Vagina (tissue), 2 donors: ENCODE results near the gene SGF29. TPM values are rescaled to one million over a fixed set of nuclear protein-coding genes. Genes with fewer than 3 reads are reported as not detected.
"Not testable (repeated sequence)": the region's sequence is repeated elsewhere in the genome, so short reads cannot be mapped to it uniquely, and the experiment has no call there.

ENCODE experiments used
- DNase-seq, 2 donors: peaks; one replicate each; pipeline ENCODE4 v3.0.0-alpha.2; 2017; ENCODE audit errors: extremely low spot score in 2 of 2
- H3K27ac ChIP-seq: fragments of 200-600 bp; sonication (generic); one replicate; pipeline ENCODE4 v1.5.1; 2019
- H3K27me3 ChIP-seq: fragments of 200-600 bp; sonication (generic); one replicate; pipeline ENCODE4 v1.5.1; 2019
- H3K36me3 ChIP-seq, 2 donors: fragments of 200-600 bp; sonication (generic); one replicate each; pipeline ENCODE4 v1.5.1; 2017 to 2019
- H3K4me1 ChIP-seq: fragments of 200-600 bp; sonication (generic); one replicate; pipeline ENCODE4 v1.5.1; 2019
- H3K4me3 ChIP-seq, 2 donors: fragments of 200-600 bp; sonication (generic); 1 replicate in 1 of 2; 2 replicates in 1 of 2; pipeline ENCODE4 v1.5.1; 2016 to 2019
- H3K9me3 ChIP-seq: fragments of 200-600 bp; sonication (generic); one replicate; pipeline ENCODE4 v1.5.1; 2019
- POLR2A ChIP-seq, 2 donors: fragments of 450-650 bp; IDR thresholded peaks; one replicate each; pipeline ENCODE4 v1.6.1; 2017; ENCODE audit warnings: antibody characterized with exemption in 2 of 2, mild to moderate bottlenecking in 2 of 2, moderate library complexity in 2 of 2
- POLR2AphosphoS5 ChIP-seq, 2 donors: sonication (generic); formaldehyde crosslinking; IDR thresholded peaks; one replicate each; pipeline ENCODE4 v1.9.0; 2017; ENCODE audit warnings: antibody characterized with exemption in 2 of 2, mild to moderate bottlenecking in 2 of 2, low read depth in 1 of 2; ENCODE audit not compliant: insufficient read depth in 1 of 2
- intact Hi-C: fragments of 100-400 bp; cut with DNase I; formaldehyde crosslinking; loops from one replicate; pipeline ENCODE4 v1.15.1; 2023
- total RNA-seq: library from RNA; depleted of rRNA; stranded (reverse); fragments of >200 nt; gene quantifications from one replicate; pipeline ENCODE4 v1.2.3, GENCODE V29; 2016
- TF ChIP-seq, protein P1 (sequence below), 3 experiments: fragments of 450-650 bp in 2 of 3; fragments of 200-600 bp in 1 of 3; sonication (generic) in 1 of 3; IDR thresholded peaks; one replicate each; pipeline ENCODE4 v1.5.1; 2017 to 2019; ENCODE audit warnings: antibody characterized with exemption in 3 of 3, mild to moderate bottlenecking in 2 of 3, moderate library complexity in 2 of 3

The SGF29 gene
- total RNA-seq, 1 donor from 2014 or later: 16.5 TPM

DNA sequence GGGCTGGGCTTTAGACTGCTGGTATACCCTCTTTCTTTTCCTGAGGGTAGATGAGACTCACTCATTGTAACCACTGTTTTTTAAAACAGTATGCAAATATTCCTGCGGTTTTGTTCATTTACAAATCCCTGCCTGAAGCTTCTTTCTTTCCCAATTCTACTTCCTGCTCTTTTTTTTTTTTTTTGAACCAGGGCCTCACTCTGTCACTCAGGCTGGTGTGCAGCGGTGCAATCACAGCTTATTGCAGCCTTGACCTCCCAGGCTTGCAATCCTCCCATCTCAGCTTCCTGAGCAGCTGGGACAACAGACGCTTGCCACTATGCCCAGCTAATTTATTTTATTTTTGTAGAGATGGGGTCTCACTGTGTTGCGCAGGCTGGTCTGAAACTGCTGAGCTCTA is 64.2 kb downstream of the SGF29 start:
- no peak for DNase-seq
- H3K36me3 ChIP-seq: no peaks in the 10 kb centered on the region
- H3K4me3 ChIP-seq: no peak overlapping the region
- H3K9me3 ChIP-seq: no peaks in the 10 kb centered on the region
- TF ChIP-seq, protein P1, sequence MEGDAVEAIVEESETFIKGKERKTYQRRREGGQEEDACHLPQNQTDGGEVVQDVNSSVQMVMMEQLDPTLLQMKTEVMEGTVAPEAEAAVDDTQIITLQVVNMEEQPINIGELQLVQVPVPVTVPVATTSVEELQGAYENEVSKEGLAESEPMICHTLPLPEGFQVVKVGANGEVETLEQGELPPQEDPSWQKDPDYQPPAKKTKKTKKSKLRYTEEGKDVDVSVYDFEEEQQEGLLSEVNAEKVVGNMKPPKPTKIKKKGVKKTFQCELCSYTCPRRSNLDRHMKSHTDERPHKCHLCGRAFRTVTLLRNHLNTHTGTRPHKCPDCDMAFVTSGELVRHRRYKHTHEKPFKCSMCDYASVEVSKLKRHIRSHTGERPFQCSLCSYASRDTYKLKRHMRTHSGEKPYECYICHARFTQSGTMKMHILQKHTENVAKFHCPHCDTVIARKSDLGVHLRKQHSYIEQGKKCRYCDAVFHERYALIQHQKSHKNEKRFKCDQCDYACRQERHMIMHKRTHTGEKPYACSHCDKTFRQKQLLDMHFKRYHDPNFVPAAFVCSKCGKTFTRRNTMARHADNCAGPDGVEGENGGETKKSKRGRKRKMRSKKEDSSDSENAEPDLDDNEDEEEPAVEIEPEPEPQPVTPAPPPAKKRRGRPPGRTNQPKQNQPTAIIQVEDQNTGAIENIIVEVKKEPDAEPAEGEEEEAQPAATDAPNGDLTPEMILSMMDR (IDR thresholded peaks at IDR 0.05): no peak
- TF ChIP-seq POLR2AphosphoS5 (IDR thresholded peaks at IDR 0.05; ENCODE audit: insufficient read depth in 1 of 2, low read depth in 1 of 2): no peak
- no peak for TF ChIP-seq POLR2A (IDR thresholded peaks at IDR 0.05)
- intact Hi-C loops: no loop called here
- no peaks in the 10 kb centered on the region for H3K27me3 ChIP-seq
- no peak overlapping the region for H3K27ac ChIP-seq
- no peaks in the 10 kb centered on the region for H3K4me1 ChIP-seq

DNA sequence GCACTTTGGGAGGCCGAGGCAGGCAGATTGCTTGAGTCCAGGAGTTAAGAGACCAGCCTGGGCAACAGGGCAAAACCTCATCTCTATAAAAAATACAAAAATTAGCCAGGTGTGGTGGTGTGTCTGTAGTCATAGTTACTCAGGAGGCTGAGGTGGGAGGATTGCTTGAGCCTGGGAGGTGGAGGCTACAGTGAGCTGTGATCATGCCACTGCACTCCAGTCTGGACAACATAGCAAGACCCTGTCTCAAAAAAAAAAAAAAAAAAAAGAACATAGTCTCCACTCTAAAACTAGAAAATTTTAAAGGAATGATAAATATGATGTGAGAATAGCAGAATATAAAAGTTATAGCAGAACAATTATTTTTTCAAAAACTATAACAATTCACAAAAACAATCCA is 66.6 kb downstream of the SGF29 start:
- DNase-seq, intact Hi-C loops, H3K27ac ChIP-seq, H3K36me3 ChIP-seq, H3K27me3 ChIP-seq, H3K4me3 ChIP-seq, H3K9me3 ChIP-seq, H3K4me1 ChIP-seq: not testable (repeated sequence)

DNA sequence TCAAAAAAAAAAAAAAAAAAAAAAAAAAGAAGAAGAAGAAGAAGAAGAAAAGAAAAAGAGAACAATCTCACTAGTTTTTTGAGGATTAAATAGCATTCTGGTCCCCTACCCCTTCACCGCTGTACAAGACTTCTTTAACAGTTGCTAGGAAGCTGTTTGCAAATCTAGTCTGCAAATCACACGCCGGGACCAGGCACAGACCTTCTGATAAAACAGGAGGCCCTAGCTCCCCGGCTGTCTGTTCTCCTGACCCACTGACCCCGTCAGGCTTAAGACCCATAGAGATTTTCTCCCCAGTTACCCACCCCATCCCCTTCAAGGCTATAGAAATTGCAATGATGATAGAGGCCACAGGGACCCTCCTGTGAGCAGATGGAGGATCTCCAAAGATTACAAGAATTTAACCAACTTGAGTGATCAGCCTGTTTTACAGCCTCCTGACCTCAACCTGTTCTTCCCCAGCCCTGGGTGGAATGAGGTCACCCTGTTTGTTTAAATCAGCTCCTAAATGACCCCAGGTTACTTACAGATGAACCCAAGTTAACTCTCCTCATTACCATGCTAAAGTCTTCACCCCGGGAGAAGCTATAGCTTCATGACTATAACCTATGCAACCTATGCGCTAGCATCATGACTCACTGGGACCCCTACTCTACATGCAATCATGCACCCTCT is 67.9 kb downstream of the SGF29 start:
- intact Hi-C loops: no loop called here

DNA sequence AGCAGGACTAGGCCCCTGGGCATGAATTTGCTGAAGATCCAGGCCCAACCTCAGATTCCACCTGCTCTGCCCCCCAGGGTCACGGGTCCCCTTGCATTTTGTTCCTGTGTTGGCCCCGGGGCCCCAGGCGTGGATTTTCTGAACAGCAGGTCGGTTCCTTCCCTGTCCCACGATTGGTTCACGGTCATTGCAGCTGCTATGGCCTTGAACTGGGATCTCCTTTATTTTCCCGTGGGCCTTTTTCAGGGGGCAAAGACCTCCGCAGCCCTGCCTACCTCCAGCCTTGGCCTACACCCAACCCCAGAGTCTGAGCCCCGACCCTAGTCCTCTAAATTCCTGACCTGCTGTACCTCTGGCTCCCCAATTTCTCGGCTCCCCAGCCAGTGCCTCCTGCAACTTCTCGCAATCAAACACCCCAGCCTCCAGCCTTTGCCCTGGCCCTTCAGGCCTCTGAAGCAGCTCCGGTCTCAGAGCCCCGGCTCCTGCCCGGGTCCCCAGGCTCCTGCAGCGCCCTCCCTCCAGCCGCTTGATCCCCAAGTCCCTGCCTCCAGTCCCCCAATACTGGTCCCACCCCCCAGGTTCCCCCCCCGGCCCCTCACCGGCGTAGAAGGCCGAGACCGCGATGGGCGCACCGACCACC is 68.9 kb downstream of the SGF29 start:
- intact Hi-C loops, H3K9me3 ChIP-seq, DNase-seq, H3K4me1 ChIP-seq, H3K27ac ChIP-seq, H3K27me3 ChIP-seq, H3K36me3 ChIP-seq: not testable (repeated sequence)
- H3K4me3 ChIP-seq: peak overlapping the region; percentile 42 to 50

More for the DNA sequence above, 67.9 kb downstream of the SGF29 start:
- Histone ChIP-seq H3K4me1 (no peaks in the 10 kb centered on the region), H3K27ac (no peak overlapping the region), H3K36me3 (no peaks in the 10 kb centered on the region), H3K4me3 (no peak overlapping the region), H3K27me3 (no peaks in the 10 kb centered on the region), H3K9me3 (no peaks in the 10 kb centered on the region)
- TF ChIP-seq, protein P1 (IDR thresholded peaks at IDR 0.05): no peak
- TF ChIP-seq POLR2A (IDR thresholded peaks at IDR 0.05) (no peak), POLR2AphosphoS5 (IDR thresholded peaks at IDR 0.05; ENCODE audit: insufficient read depth in 1 of 2, low read depth in 1 of 2) (no peak)
- no peak for DNase-seq

DNA sequence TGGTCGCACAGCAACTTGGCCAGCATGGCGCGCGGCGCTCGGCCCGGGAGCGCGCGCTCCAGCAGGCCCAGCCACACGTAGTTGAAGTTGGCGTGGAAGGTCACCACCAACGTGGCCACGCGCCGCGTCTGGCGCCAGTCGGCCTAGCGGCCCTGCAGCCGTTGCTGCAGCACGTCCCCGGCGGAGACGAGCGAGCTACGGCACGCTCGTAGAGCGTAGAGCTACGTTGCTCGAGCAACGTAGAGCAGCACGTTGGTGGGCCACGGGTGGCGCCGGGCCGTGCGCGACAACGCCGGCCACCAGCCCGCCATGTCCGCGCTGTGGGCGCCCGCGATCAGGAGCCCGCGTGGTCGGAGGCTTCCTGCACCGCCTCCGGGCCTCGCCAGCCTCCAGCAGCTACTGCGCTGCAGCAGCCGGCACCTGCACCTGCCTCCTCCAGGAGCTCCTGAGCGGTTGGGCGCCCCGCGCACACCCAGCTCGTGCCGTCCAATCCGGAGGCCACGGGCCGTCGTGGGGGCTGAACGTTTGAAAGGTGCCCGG is 69.5 kb downstream of the SGF29 start:
- Histone ChIP-seq H3K4me1 (no peaks in the 10 kb centered on the region), H3K4me3 (peak overlapping the region; percentile 42 to 50), H3K27ac (no peak overlapping the region)

DNA sequence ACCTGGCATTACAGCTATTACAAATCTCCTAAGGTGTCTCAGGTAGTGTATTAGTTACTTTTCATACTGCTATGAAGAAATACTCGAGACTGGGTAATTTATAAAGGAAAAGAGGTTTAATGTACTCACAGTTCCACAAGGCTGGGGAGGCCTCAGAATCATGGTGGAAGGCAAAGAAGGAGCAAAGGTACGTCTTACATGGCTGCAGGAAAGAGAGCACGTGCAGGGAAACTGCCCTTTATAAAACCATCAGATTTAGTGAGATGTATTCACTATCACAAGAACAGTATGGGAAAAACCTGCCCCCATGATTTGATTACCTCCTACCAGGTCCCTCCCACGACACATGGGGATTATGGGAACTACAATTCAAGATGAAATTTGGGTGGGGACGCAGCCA is 77.2 kb downstream of the SGF29 start:
- H3K27ac ChIP-seq, H3K9me3 ChIP-seq, H3K36me3 ChIP-seq, H3K27me3 ChIP-seq, DNase-seq, H3K4me3 ChIP-seq, H3K4me1 ChIP-seq, intact Hi-C loops: not testable (repeated sequence)

More for the DNA sequence above, 69.5 kb downstream of the SGF29 start:
- Histone ChIP-seq H3K36me3 (no peaks in the 10 kb centered on the region), H3K9me3 (no peaks in the 10 kb centered on the region), H3K27me3 (no peaks in the 10 kb centered on the region)
- no peak for DNase-seq
- TF ChIP-seq, protein P1 (IDR thresholded peaks at IDR 0.05): no peak
- TF ChIP-seq POLR2A (IDR thresholded peaks at IDR 0.05): no peak
- no peak for TF ChIP-seq POLR2AphosphoS5 (IDR thresholded peaks at IDR 0.05; ENCODE audit: insufficient read depth in 1 of 2, low read depth in 1 of 2)
- intact Hi-C loops: no loop called here

DNA sequence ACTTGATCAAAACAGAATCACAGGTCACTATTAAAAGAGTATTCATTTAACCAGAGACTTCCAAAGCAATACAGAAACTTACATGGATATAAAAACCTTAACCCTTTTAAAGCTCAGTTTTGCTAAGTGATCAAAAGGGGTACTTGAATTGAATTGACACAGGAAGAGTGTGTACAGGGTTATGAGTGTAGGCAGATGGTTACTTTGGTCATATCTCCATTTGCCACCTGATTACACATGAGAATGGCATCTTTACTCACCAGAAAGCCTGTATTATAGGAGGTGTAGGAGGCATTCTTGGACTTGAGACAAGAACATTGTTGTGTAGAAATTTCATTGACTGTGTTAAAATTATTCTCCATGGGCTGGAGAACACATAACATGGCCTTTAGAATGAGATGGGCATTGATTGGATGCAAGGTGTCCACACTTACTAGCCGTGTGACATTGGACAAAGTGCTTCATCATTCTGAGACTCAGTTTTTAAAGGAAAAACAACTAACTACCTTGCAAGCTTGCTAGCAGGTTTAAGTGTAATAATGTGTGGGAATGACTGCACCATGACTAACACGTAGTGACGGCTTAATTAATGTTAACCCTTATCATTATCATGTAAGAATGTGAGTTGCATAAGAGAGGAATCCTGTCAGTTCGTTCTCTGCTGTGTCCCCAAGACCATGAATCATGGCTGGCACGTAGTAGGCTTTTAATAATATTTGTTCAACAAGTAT is 82.5 kb downstream of the SGF29 start:
- intact Hi-C loops, H3K27ac ChIP-seq, DNase-seq: not testable (repeated sequence)

DNA sequence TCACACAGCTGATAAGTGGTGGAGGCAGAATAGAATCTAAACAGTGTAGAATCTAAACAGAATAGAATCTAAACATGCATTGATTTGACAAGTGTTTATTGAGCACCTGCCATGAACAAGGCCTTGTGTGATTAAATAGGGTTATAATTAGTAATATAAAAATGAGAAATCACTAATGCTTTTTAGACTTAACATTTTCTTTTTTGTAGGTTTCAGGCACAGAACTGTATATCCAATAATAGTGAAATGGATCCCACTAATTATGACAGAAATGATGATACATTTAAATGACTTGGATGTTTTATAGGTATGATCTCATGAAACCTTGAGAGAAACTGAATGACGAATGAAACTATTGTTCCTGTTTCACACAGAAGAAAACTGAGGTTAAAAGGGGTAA is 84.0 kb downstream of the SGF29 start, which contains the start of gene NPIPB8:
TSS of gene NPIPB8 (plus strand) at position 301 of the 400 bp plus-strand sequence. CDS start 296 bp downstream, outside the sequence.
- H3K36me3 ChIP-seq, DNase-seq, H3K4me3 ChIP-seq, H3K27me3 ChIP-seq, intact Hi-C loops, H3K4me1 ChIP-seq, H3K27ac ChIP-seq, H3K9me3 ChIP-seq: not testable (repeated sequence)

More for the DNA sequence above, 82.5 kb downstream of the SGF29 start:
- not testable (repeated sequence) for H3K27me3 ChIP-seq, H3K36me3 ChIP-seq, H3K9me3 ChIP-seq, H3K4me1 ChIP-seq, H3K4me3 ChIP-seq

DNA sequence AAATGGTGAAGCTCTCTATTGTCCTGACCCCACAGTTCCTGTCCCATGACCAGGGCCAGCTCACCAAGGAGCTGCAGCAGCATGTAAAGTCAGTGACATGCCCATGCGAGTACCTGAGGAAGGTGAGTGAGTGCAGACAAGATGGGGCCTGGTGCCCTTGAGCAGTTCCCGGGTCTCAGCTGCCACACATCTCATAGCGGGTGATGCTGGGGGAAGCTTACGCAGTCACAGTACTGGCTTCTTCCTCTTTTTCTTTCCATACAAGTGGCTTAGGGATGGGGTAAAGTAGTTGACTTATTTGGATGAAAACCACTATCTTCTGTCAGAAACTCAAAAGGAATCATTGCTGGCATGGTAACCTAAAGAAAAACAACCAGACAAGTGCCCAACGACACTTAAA is 84.6 kb downstream of the SGF29 start:
- H3K27me3 ChIP-seq, H3K4me1 ChIP-seq, H3K27ac ChIP-seq, H3K36me3 ChIP-seq, H3K9me3 ChIP-seq, H3K4me3 ChIP-seq, intact Hi-C loops, DNase-seq: not testable (repeated sequence)
